Measurements from ENCODE around the gene ERI3. TPM values are rescaled to one million over a fixed set of nuclear protein-coding genes. Genes with fewer than 3 reads are reported as not detected.
A peak's percentile ranks its signal among the peaks of the same experiment; 100 is the strongest.

Gene ERI3
- total RNA-seq, 1 experiment from 2014 or later, result 71.4 TPM

DNA sequence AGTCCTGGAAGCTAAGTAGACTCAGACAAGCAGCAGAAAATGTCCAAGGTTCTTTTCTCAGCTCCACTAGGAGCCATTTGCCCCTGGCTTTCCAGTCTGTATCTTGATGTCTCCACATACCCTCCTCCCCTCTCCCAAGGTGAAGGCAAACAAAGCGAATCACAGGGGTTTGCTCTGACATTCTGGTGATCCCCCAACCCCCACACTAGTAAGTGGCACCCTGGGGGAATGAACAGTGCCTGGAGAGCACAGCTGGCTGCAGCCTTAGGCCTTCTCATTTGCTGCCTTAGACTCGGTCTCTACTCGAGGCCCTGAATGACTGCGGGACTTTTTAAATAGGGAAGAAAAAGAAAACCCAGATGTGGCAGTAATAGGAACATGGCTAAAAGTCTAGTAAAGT, 15.3 kb downstream of the ERI3 start:
- TF ChIP-seq, protein P1, sequence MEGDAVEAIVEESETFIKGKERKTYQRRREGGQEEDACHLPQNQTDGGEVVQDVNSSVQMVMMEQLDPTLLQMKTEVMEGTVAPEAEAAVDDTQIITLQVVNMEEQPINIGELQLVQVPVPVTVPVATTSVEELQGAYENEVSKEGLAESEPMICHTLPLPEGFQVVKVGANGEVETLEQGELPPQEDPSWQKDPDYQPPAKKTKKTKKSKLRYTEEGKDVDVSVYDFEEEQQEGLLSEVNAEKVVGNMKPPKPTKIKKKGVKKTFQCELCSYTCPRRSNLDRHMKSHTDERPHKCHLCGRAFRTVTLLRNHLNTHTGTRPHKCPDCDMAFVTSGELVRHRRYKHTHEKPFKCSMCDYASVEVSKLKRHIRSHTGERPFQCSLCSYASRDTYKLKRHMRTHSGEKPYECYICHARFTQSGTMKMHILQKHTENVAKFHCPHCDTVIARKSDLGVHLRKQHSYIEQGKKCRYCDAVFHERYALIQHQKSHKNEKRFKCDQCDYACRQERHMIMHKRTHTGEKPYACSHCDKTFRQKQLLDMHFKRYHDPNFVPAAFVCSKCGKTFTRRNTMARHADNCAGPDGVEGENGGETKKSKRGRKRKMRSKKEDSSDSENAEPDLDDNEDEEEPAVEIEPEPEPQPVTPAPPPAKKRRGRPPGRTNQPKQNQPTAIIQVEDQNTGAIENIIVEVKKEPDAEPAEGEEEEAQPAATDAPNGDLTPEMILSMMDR (IDR thresholded peaks at IDR 0.05; ENCODE audit: unreplicated experiment), result no peak
- no peak for DNase-seq
- intact Hi-C loops (cut with micrococcal nuclease; ENCODE audit: unreplicated experiment), result no loop called here
- peaks cover 42% of the 10 kb centered on the region for H3K4me1 Mint-ChIP-seq (ENCODE audit: low read depth, unreplicated experiment)
- H3K36me3 Mint-ChIP-seq (ENCODE audit: insufficient read depth, unreplicated experiment), result peaks cover 21% of the 10 kb centered on the region
- H3K27ac Mint-ChIP-seq (ENCODE audit: unreplicated experiment), result no peak overlapping the region
- peaks cover 9% of the 10 kb centered on the region for H3K9me3 Mint-ChIP-seq (ENCODE audit: low read depth, unreplicated experiment)
- no TSS peak for BruUV-seq (replicated peaks)
- H3K27me3 Mint-ChIP-seq (ENCODE audit: unreplicated experiment), result no peaks in the 10 kb centered on the region
- H3K4me3 Mint-ChIP-seq (ENCODE audit: low read depth, unreplicated experiment), result no peak overlapping the region
- CTCF ChIA-PET, result interaction anchor here (0.7 kb wide), 1 partner anchor 115 kb away, joined by 7 read pairs; no protein-coding TSS in a partner anchor

DNA sequence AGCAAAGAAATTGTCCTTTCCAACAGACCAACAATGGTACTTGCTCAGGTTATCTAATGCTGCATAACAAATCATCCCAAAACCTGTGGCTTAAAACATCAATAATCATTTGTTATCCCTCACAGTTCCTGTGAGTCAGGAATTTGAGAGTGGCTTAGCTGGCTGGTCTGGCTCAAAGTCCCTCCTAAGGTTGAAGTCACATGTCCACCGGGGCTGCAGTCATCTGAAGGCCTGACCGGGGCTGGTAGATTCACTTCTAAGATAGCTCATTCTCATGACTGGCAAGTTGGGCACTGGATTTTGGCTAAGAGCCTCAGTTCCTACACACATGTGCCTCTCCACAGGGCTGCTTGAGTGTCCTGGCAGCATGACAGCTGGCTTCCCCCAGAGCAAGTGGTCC, 16.9 kb downstream of the ERI3 start:
- H3K9me3 Mint-ChIP-seq (ENCODE audit: low read depth, unreplicated experiment), result peaks cover 9% of the 10 kb centered on the region
- peaks cover 21% of the 10 kb centered on the region for H3K36me3 Mint-ChIP-seq (ENCODE audit: insufficient read depth, unreplicated experiment)
- peak overlapping the region; percentile 5 for H3K27ac Mint-ChIP-seq (ENCODE audit: unreplicated experiment)
- H3K4me3 Mint-ChIP-seq (ENCODE audit: low read depth, unreplicated experiment), result no peak overlapping the region
- no peak for DNase-seq
- intact Hi-C loops (cut with micrococcal nuclease; ENCODE audit: unreplicated experiment), result no loop called here
- H3K27me3 Mint-ChIP-seq (ENCODE audit: unreplicated experiment), result no peaks in the 10 kb centered on the region
- peaks cover 54% of the 10 kb centered on the region for H3K4me1 Mint-ChIP-seq (ENCODE audit: low read depth, unreplicated experiment)
- CTCF ChIA-PET, result interaction anchor here (0.6 kb wide), 1 partner anchor 99 kb away, joined by 6 read pairs; no protein-coding TSS in a partner anchor
- TF ChIP-seq, protein P1 (IDR thresholded peaks at IDR 0.05; ENCODE audit: unreplicated experiment), result no peak
- no TSS peak for BruUV-seq (replicated peaks)

DNA sequence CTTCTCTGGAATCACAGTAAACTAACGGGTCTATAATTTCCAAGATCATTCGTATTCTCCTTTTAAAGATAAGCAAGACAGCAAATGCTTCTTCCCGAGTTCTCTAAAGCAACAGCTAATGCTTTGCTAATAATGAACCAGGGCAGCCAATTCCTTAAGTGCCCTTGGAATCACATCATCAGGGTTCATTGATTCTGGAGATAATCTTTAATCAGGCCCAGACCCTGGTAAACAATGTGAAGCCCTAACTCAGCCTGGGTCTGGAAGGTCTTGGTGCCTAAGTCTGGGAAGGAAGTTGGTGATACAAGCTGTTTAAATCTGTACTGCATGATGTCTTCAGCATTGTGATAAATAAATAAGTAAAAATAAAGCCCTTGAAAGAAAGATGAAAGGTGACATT, 18.4 kb downstream of the ERI3 start:
- Mint-ChIP-seq H3K27ac (ENCODE audit: unreplicated experiment) (no peak overlapping the region), H3K4me3 (ENCODE audit: low read depth, unreplicated experiment) (no peak overlapping the region), H3K9me3 (ENCODE audit: low read depth, unreplicated experiment) (peaks cover 9% of the 10 kb centered on the region), H3K27me3 (ENCODE audit: unreplicated experiment) (no peaks in the 10 kb centered on the region), H3K36me3 (ENCODE audit: insufficient read depth, unreplicated experiment) (peaks cover 21% of the 10 kb centered on the region), H3K4me1 (ENCODE audit: low read depth, unreplicated experiment) (peaks cover 54% of the 10 kb centered on the region)
- DNase-seq, result no peak
- intact Hi-C loops (cut with micrococcal nuclease; ENCODE audit: unreplicated experiment), result no loop called here
- TF ChIP-seq, protein P1 (IDR thresholded peaks at IDR 0.05; ENCODE audit: unreplicated experiment), result no peak
- CTCF ChIA-PET, result interaction anchor here (0.6 to 1.3 kb wide), 2 partner anchors 14 to 108 kb away, joined by 4 to 5 read pairs; no protein-coding TSS in a partner anchor
- no TSS peak for BruUV-seq (replicated peaks)

DNA sequence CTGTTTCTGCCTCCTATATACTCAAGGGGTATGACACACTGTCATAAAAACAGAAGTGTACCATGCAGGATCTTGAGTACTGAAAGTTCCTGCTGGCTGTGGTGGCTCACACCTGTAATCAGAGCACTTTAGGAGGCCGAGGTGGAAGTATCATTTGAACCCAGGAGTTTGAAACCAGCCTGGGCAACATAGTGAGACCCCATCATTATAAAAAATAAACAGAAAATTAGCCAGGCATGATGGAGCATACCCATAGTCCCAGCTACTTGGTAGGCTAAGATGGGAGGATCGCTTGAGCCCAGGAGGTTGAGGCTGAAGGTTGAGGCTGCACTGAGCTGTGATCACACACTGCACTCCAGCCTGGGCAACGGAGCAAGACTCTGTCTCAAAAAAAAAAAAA, 20.1 kb downstream of the ERI3 start:
- H3K36me3 Mint-ChIP-seq (ENCODE audit: insufficient read depth, unreplicated experiment), result peaks cover 31% of the 10 kb centered on the region

More for the DNA sequence above, 20.1 kb downstream of the ERI3 start:
- no peak overlapping the region for H3K27ac Mint-ChIP-seq (ENCODE audit: unreplicated experiment)
- intact Hi-C loops (cut with micrococcal nuclease; ENCODE audit: unreplicated experiment), result no loop called here
- peaks cover 69% of the 10 kb centered on the region for H3K4me1 Mint-ChIP-seq (ENCODE audit: low read depth, unreplicated experiment)
- H3K9me3 Mint-ChIP-seq (ENCODE audit: low read depth, unreplicated experiment), result peaks cover 5% of the 10 kb centered on the region
- no peaks in the 10 kb centered on the region for H3K27me3 Mint-ChIP-seq (ENCODE audit: unreplicated experiment)
- TF ChIP-seq, protein P1 (IDR thresholded peaks at IDR 0.05; ENCODE audit: unreplicated experiment), result no peak
- DNase-seq, result no peak
- CTCF ChIA-PET, result no interaction called here
- BruUV-seq (replicated peaks), result no TSS peak
- H3K4me3 Mint-ChIP-seq (ENCODE audit: low read depth, unreplicated experiment), result no peak overlapping the region
